GM19324 (cell line): ENCODE measurements around the gene CDH9.

Experiments used
- ATAC-seq: cut with Tn5 transposase; IDR thresholded peaks from one replicate; pipeline ENCODE4 v1.9.1; 2021; ENCODE audit warnings: mild to moderate bottlenecking, moderate library complexity; ENCODE audit not compliant: unreplicated experiment, low FRiP score

Gene CDH9

DNA sequence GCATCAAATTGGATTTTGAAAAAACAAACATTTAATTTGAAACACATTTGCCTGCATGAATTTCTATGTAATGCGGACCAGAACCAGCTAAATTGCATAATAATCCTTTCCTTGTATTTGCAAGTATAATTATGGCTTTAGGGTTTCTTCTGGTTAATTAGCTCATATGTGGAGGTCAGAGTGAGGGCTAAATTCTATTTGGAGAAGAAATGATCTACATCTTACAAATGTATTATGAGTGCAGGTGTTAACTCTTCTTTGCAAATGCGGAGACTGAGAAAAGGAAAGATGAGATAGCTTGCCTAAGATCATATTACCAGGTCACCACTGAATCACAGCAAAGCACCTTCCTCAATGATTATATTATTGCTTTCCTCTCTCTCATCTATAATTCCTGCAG is 194.7 kb downstream of the CDH9 start:
- no peak for ATAC-seq

DNA sequence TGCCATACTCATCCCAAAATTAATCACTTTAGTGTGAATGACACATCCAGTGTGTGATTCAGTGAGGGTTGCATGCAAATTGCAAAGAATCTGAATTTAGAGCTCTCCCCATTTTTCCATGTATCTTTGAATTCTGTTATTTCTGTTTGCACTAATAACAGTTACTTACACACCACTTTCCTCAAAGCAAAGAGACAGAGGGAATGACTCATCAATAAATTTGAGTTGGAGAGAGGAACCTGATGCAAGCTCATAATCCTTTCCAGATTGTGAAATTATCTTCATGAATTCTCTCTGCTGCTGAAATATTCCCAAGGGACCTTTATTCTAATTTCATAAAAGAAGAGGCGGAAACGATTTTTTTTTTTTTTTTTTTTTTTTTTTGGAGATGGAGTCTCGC is 204.8 kb downstream of the CDH9 start:
- ATAC-seq, result no peak
